H1 (cell line): ENCODE measurements around the gene CDHR2. TPM values are rescaled to one million over a fixed set of nuclear protein-coding genes. Genes with fewer than 3 reads are reported as not detected.

Experiments used
- CTCF ChIA-PET: fragments of 300-600 bp; sonication (Branson Sonifier 250); formaldehyde crosslinking; loops from one replicate; lab custom pipeline; 2021; ENCODE audit not compliant: partially characterized antibody; lab: Charles Lee
- POLR2A ChIA-PET: fragments of 300-600 bp; sonication (Branson Sonifier 250); formaldehyde crosslinking; loops from one replicate; lab custom pipeline; 2021; ENCODE audit warnings: inconsistent platforms; ENCODE audit not compliant: partially characterized antibody; lab: Charles Lee
- DNase-seq, 2 experiments: peaks; one replicate each; pipeline versions ENCODE4 v3.0.0 to v3.0.0-alpha.2; 2010 to 2022; ENCODE audit warnings: low spot score in 2 of 2, low read depth in 1 of 2, mixed read lengths in 1 of 2
- FAIRE-seq: peaks from 2 replicates; lab custom pipeline; 2011; peaks lifted over from hg19 to GRCh38; lab: Jason Lieb, UNC
- H2AFZ ChIP-seq: 2 replicates; pipeline ENCODE4 v1.8.1; 2012; ENCODE audit warnings: low read length, inconsistent platforms
- H2AK5ac ChIP-seq: 2 replicates; pipeline ENCODE4 v1.6.1; 2013; ENCODE audit warnings: low read depth, low read length
- H2BK120ac ChIP-seq: replicated peaks from 2 replicates; pipeline ENCODE3; 2013; ENCODE audit warnings: low read depth, low read length, inconsistent platforms
- H2BK12ac ChIP-seq: 2 replicates; pipeline ENCODE4 v1.6.1; 2013; ENCODE audit warnings: low read depth, low read length
- H2BK15ac ChIP-seq: 2 replicates; pipeline ENCODE4 v1.6.1; 2013; ENCODE audit warnings: low read length
- H2BK20ac ChIP-seq: 2 replicates; pipeline ENCODE4 v1.6.1; 2013; ENCODE audit warnings: low read length
- H2BK5ac ChIP-seq: 2 replicates; pipeline ENCODE4 v1.6.1; 2013; ENCODE audit warnings: low read depth, low read length
- H3K14ac ChIP-seq: 2 replicates; pipeline ENCODE4 v1.6.1; 2013; ENCODE audit warnings: inconsistent platforms; ENCODE audit not compliant: insufficient read length
- H3K18ac ChIP-seq: 2 replicates; pipeline ENCODE4 v1.6.1; 2013; ENCODE audit warnings: low read length; ENCODE audit errors: extremely low read depth
- H3K23ac ChIP-seq: 2 replicates; pipeline ENCODE4 v1.6.1; 2013; ENCODE audit warnings: inconsistent platforms; ENCODE audit not compliant: insufficient read length
- H3K23me2 ChIP-seq: 2 replicates; pipeline ENCODE4 v1.6.1; 2013; ENCODE audit warnings: low read depth, low read length
- H3K27ac ChIP-seq: 2 replicates; pipeline ENCODE4 v1.6.1; 2011; ENCODE audit warnings: low read depth, low read length, inconsistent platforms
- H3K27me3 ChIP-seq, 4 experiments: replicated peaks in 1 of 4; 1 replicate in 1 of 4; 2 replicates in 3 of 4; pipeline versions ENCODE4 v1.6.1 to v1.8.1; 2011 to 2013; ENCODE audit warnings: low read length in 3 of 4, mild to moderate bottlenecking in 3 of 4, inconsistent platforms in 2 of 4, mixed read lengths in 2 of 4, moderate library complexity in 1 of 4; ENCODE audit not compliant: control insufficient read depth in 3 of 4, insufficient read depth in 3 of 4; ENCODE audit errors: extremely low read depth in 1 of 4
- H3K36me3 ChIP-seq, 4 experiments: 2 replicates each; pipeline versions ENCODE4 v1.6.1 to v1.8.1; 2011 to 2013; ENCODE audit warnings: mild to moderate bottlenecking in 4 of 4, low read length in 3 of 4, moderate library complexity in 2 of 4, control low read depth in 1 of 4, inconsistent platforms in 1 of 4; ENCODE audit not compliant: insufficient read depth in 4 of 4, control insufficient read depth in 2 of 4
- H3K4ac ChIP-seq: replicated peaks from 2 replicates; pipeline ENCODE3; 2013; ENCODE audit warnings: low read length, low read depth, mixed read lengths, inconsistent platforms; ENCODE audit not compliant: insufficient read length
- H3K4me1 ChIP-seq, 4 experiments: replicated peaks in 1 of 4; 1 replicate in 1 of 4; 2 replicates in 3 of 4; pipeline versions ENCODE4 v1.6.1 to v1.8.1; 2011 to 2013; ENCODE audit warnings: low read length in 3 of 4, inconsistent platforms in 2 of 4, mixed read lengths in 1 of 4; ENCODE audit not compliant: insufficient read depth in 4 of 4, control insufficient read depth in 3 of 4
- H3K4me2 ChIP-seq, 2 experiments: 2 replicates each; pipeline versions ENCODE4 v1.6.1 to v1.8.1; 2011 to 2013; ENCODE audit warnings: low read depth in 2 of 2, low read length in 2 of 2, control low read depth in 1 of 2, inconsistent platforms in 1 of 2, mild to moderate bottlenecking in 1 of 2; ENCODE audit not compliant: insufficient read depth in 1 of 2
- H3K4me3 ChIP-seq, 4 experiments: fragments of 200-600, 300-600 bp in 1 of 4; sonication (generic), shearing (Covaris generic), sonication (Bioruptor Twin) in 1 of 4; 2 replicates each; pipeline versions ENCODE4 v1.5.1 to v1.8.1; 2011 to 2016; ENCODE audit warnings: low read length in 4 of 4, low read depth in 3 of 4, control low read depth in 2 of 4, inconsistent platforms in 2 of 4, mild to moderate bottlenecking in 2 of 4, mixed read lengths in 1 of 4, moderate library complexity in 1 of 4; ENCODE audit not compliant: insufficient read depth in 2 of 4; ENCODE audit errors: extremely low read depth in 1 of 4
- H3K56ac ChIP-seq: replicated peaks from 2 replicates; pipeline ENCODE3; 2013; ENCODE audit warnings: low read depth, mild to moderate bottlenecking, mixed read lengths, low read length, inconsistent platforms; ENCODE audit not compliant: insufficient read length
- H3K79me1 ChIP-seq: 2 replicates; pipeline ENCODE4 v1.6.1; 2013; ENCODE audit warnings: low read depth, low read length, control low read depth
- H3K79me2 ChIP-seq, 2 experiments: 2 replicates each; pipeline versions ENCODE4 v1.6.1 to v1.8.1; 2012 to 2013; ENCODE audit warnings: low read length in 2 of 2, mild to moderate bottlenecking in 2 of 2, inconsistent platforms in 1 of 2; ENCODE audit not compliant: insufficient read depth in 2 of 2, control insufficient read depth in 1 of 2
- H3K9ac ChIP-seq, 4 experiments: replicated peaks in 1 of 4; 1 replicate in 1 of 4; 2 replicates in 3 of 4; pipeline versions ENCODE4 v1.6.1 to v1.8.1; 2011 to 2013; ENCODE audit warnings: low read depth in 3 of 4, low read length in 3 of 4, control low read depth in 2 of 4, mild to moderate bottlenecking in 2 of 4, moderate library complexity in 2 of 4, inconsistent platforms in 1 of 4; ENCODE audit errors: extremely low read depth in 1 of 4
- H3K9me3 ChIP-seq, 2 experiments: 2 replicates each; pipeline versions ENCODE4 v1.6.1 to v1.8.1; 2012 to 2013; ENCODE audit warnings: mild to moderate bottlenecking in 2 of 2, moderate library complexity in 2 of 2, control low read depth in 1 of 2, inconsistent platforms in 1 of 2, low read depth in 1 of 2, low read length in 1 of 2, mixed read lengths in 1 of 2; ENCODE audit not compliant: insufficient read depth in 2 of 2
- H4K20me1 ChIP-seq, 2 experiments: replicated peaks in 1 of 2; 2 replicates each; pipeline versions ENCODE3 to v1.8.1; 2011 to 2013; ENCODE audit warnings: inconsistent platforms in 2 of 2, low read length in 2 of 2, mild to moderate bottlenecking in 1 of 2; ENCODE audit not compliant: insufficient read depth in 2 of 2, control insufficient read depth in 1 of 2
- H4K5ac ChIP-seq: 2 replicates; pipeline ENCODE4 v1.6.1; 2013; ENCODE audit warnings: low read length, low read depth, mixed read lengths, inconsistent platforms; ENCODE audit not compliant: insufficient read length
- H4K8ac ChIP-seq: 2 replicates; pipeline ENCODE4 v1.8.0; 2013; ENCODE audit warnings: mild to moderate bottlenecking, moderate library complexity, low read length, inconsistent platforms; ENCODE audit not compliant: insufficient read depth; ENCODE audit errors: extremely low read depth
- H4K91ac ChIP-seq: replicated peaks from 2 replicates; pipeline ENCODE3; 2013; ENCODE audit warnings: low read length, mixed read lengths, inconsistent platforms; ENCODE audit not compliant: insufficient read length
- BCL11A ChIP-seq, 2 experiments: IDR thresholded peaks; one replicate each; pipeline ENCODE4 v1.6.1; 2011; ENCODE audit warnings: low read depth in 2 of 2, low read length in 2 of 2, mild to moderate bottlenecking in 2 of 2
- CTBP2 ChIP-seq: IDR thresholded peaks from 2 replicates; pipeline ENCODE4 v1.7.0; 2011; ENCODE audit warnings: borderline replicate concordance, mild to moderate bottlenecking, moderate library complexity, mixed read lengths, low read length; ENCODE audit not compliant: insufficient read depth, insufficient read length
- KDM1A ChIP-seq: fragments of 200-600, 300-600 bp; sonication (generic); IDR thresholded peaks from 2 replicates; pipeline ENCODE4 v1.7.1; 2016; ENCODE audit warnings: mild to moderate bottlenecking, low read length, borderline replicate concordance
- TAF1 ChIP-seq: IDR thresholded peaks from 2 replicates; pipeline ENCODE4 v1.6.1; 2011; ENCODE audit warnings: mild to moderate bottlenecking, low read depth, low read length
- WGBS, 2 experiments: shearing (Covaris generic) in 1 of 2; methylation state at CpG; one replicate each; pipeline versions ENCODE4 v1.1.6 to v1.1.7; 2013 to 2015; ENCODE audit warnings: low lambda C conversion rate in 2 of 2, mixed read lengths in 2 of 2, inconsistent platforms in 1 of 2, low coverage in 1 of 2, missing lambda C conversion rate in 1 of 2; ENCODE audit not compliant: insufficient replicate concordance in 2 of 2, insufficient coverage in 1 of 2, insufficient read length in 1 of 2; ENCODE audit errors: extremely low coverage in 1 of 2, missing lambda C conversion rate in 1 of 2; 5-methylcytosine and 5-hydroxymethylcytosine counted together
- polyA plus RNA-seq, 7 experiments: library from polyadenylated mRNA; depleted of rRNA in 3 of 7; stranded (reverse) in 5 of 7; unstranded in 2 of 7; fragments of >200 nt in 5 of 7; fragments of 200-250 nt in 2 of 7; gene quantifications; 1 replicate in 5 of 7; 2 replicates in 1 of 7; 4 replicates in 1 of 7; pipeline versions ENCODE4 v1.2.1 to v1.2.3, GENCODE V29; 2011 to 2013; ENCODE audit warnings: missing spikeins in 2 of 7, mixed read lengths in 2 of 7
- total RNA-seq: library from RNA; stranded (reverse); fragmentation: NEBNext Ultra II Directional; extraction: Animal tissue kit (Norgen Biotek cat#: 25700); gene quantifications from 2 replicates; pipeline ENCODE4 v1.2.1, GENCODE V29; 2021
- TF ChIP-seq, protein P1 (sequence below): IDR thresholded peaks from 2 replicates; pipeline ENCODE4 v1.6.1; 2011; ENCODE audit warnings: low read length, improper control_type of control experiment

The CDHR2 gene
- total and polyA plus RNA-seq, 2 of the 8 experiments (the other 6 are each of a cell fraction or from before 2014, with no cell fraction given): 0.02 to 0.43 TPM

DNA sequence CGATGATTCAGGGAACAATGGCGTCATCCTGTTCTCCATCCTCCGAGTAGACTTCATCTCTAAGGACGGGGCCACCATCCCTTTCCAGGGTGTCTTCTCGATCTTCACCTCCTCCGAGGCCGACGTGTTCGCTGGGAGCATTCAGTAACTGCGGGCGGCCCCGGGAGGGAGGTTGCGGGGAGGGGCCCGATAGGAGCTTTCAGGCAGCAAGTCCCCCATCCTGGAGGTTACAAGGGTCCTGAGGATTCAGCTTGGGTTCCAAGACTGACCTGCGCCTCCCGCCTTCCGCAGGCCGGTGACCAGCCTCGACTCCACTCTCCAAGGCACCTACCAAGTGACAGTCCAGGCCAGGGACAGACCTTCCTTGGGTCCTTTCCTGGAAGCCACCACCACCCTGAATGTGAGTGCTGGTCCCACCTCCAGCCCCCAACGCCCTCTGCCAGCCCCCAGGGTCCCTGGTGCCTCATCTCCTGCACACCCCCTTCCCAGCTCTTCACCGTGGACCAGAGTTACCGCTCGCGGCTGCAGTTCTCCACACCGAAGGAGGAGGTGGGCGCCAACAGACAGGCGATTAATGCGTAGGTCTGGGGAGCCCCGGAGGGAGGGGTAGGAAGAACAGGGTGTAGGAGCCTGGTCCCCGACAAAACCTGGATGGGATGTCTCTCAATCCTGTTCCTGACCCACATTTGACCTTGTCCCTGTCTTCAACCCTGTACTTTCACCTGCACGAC, 40.1 kb downstream of the CDHR2 start:
- H2AFZ ChIP-seq: no peak overlapping the region
- no peak overlapping the region for H3K18ac ChIP-seq
- H2BK12ac ChIP-seq: no peak overlapping the region
- no peak for FAIRE-seq
- CTCF ChIA-PET: interaction anchor here (0.6 to 1.8 kb wide), 7 partner anchors 8 to 106 kb away, joined by 3 to 9 read pairs (median 5); no protein-coding TSS in a partner anchor
- H4K5ac ChIP-seq: no peak overlapping the region
- H3K23me2 ChIP-seq: peaks cover 19% of the 10 kb centered on the region; the same call in 1 of the 2 replicates
- TF ChIP-seq TAF1 (no peak), CTBP2 (no peak), BCL11A (IDR thresholded peaks at IDR 0.05; ENCODE audit: low read depth in 2 of 2, low read length in 2 of 2) (no peak), KDM1A (no peak)
- TF ChIP-seq, protein P1, sequence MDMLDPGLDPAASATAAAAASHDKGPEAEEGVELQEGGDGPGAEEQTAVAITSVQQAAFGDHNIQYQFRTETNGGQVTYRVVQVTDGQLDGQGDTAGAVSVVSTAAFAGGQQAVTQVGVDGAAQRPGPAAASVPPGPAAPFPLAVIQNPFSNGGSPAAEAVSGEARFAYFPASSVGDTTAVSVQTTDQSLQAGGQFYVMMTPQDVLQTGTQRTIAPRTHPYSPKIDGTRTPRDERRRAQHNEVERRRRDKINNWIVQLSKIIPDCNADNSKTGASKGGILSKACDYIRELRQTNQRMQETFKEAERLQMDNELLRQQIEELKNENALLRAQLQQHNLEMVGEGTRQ: no peak
- TF ChIP-seq, all 59 proteins: peak for 0
- DNase-seq: no peak
- Histone ChIP-seq H3K14ac (no peak overlapping the region), H3K56ac (no peak overlapping the region), H2BK120ac (no peak overlapping the region), H3K4me1 (no peaks in the 10 kb centered on the region), H3K79me2 (no peaks in the 10 kb centered on the region), H3K79me1 (no peaks in the 10 kb centered on the region), H2BK5ac (no peak overlapping the region), H3K9ac (no peak overlapping the region), H3K27me3 (no peaks in the 10 kb centered on the region; a peak in 1 of 7 replicates), H2BK15ac (no peak overlapping the region), H2BK20ac (no peak overlapping the region), H3K4ac (no peak overlapping the region), H4K8ac (no peak overlapping the region), H3K4me2 (no peak overlapping the region), H2AK5ac (no peak overlapping the region), H3K23ac (no peak overlapping the region), H3K36me3 (no peaks in the 10 kb centered on the region), H3K27ac (no peak overlapping the region), H3K9me3 (peaks cover 17 to 24% of the 10 kb centered on the region in 2 experiments), H3K4me3 (no peak overlapping the region), H4K91ac (no peak overlapping the region), H4K20me1 (peaks cover 0 to 14% of the 10 kb centered on the region in 2 experiments)
- POLR2A ChIA-PET: interaction anchor here (1.0 kb wide), 1 partner anchor 12 kb away, joined by 3 read pairs; no protein-coding TSS in a partner anchor
- 91% methylated on average over 25 of the region's 31 CpGs; no CpG with 5 or more reads in 1 of the 2 experiments for WGBS, 2 experiments
